Stimulated activated naive CD4-positive, alpha-beta T cell (primary cell): ENCODE data around the gene ANXA2.
"Not testable (repeated sequence)": the region's sequence is repeated elsewhere in the genome, so short reads cannot be mapped to it uniquely, and the experiment has no call there.

Experiments
- DNase-seq, 6 experiments: peaks; one replicate each; lab custom pipeline; 2025; lab: John Stamatoyannopoulos, UW

The ANXA2 gene

GRCh38 chr15:60344461-60344860 lies 53.3 kb downstream of the ANXA2 start:
- no peak for DNase-seq

DNA sequence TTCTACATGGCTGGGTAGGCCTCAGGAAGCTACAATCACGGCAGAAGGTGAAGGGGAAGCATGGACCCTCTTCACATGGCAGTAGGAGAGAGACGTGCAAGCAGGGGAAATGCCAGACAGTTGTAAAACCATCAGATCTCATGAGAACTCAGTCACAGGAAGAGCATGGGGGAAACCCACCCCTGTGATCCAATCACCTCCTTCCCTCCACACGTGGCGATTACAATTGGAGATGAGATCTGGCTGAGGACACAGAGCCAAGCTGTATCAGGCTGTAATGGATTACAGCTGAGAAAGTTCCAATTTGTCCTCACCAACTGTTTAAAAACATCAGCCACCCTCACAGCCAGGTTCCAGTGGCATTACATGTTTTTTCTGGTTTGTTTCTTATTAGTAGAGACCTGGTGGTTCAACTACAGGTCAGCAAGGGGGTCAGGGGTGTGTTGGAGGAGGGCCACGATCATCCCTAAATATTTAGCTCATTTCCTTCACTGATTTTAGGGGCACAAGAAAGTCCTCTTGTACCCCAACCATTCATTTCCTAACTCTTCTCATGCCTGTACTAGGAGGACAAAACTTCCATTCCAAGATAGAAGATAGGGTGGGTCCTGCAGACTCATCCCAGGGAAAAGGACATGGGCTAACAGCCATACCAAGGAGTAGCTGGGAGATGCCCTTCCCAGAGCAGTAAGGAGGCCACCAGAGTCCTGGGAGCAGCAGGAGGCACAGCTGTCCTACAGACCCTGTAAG lies 54.4 kb downstream of the ANXA2 start:
- DNase-seq: no peak

DNA sequence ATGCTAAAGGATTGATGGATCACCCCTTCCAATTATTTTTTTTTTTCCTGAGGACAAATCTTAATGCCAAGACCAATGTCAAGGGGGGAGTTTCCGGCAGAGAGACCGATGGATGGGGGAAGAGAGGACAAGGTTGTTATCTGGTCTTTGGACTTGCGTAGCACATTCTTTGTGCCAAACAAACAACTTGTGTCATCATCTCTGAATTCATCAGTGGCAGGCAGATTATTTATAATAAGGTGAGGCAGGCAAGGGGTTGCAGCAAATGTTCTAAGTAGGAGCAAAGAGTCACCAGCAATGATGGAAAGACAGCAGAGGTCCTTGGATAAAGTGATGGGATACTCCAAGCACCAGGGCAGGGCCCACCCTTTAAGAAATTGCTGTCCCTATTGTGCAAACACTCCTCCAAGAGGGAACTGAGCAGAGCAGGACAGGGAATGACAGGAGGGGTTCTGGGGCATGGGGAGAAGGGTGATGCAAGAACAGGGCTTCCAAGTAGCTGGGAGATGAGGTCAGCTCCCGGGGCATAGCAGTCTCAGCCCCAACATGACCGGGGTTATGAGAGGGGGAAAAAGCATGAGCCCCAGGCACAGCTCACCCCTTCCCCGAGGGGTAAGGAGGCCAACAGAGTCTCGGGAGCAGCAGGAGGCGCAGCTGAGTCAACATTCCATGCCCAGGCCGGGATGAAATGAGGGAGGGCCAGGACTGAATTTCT lies 57.4 kb downstream of the ANXA2 start:
- DNase-seq: no peak

- DNase-seq: no peak
These were observed 58.5 kb downstream of the ANXA2 start for GRCh38 chr15:60339236-60339635.

- DNase-seq: no peak
These were observed 59.0 kb downstream of the ANXA2 start for GRCh38 chr15:60338810-60339209.

- DNase-seq: no peak
These were observed 60.7 kb downstream of the ANXA2 start for GRCh38 chr15:60337076-60337475.

- DNase-seq: not testable (repeated sequence)
These were observed 62.5 kb downstream of the ANXA2 start for GRCh38 chr15:60335296-60335695.

- DNase-seq: peak in 1 of 6 experiments; percentile 13
These were observed 68.8 kb downstream of the ANXA2 start for GRCh38 chr15:60328852-60329443.

DNA sequence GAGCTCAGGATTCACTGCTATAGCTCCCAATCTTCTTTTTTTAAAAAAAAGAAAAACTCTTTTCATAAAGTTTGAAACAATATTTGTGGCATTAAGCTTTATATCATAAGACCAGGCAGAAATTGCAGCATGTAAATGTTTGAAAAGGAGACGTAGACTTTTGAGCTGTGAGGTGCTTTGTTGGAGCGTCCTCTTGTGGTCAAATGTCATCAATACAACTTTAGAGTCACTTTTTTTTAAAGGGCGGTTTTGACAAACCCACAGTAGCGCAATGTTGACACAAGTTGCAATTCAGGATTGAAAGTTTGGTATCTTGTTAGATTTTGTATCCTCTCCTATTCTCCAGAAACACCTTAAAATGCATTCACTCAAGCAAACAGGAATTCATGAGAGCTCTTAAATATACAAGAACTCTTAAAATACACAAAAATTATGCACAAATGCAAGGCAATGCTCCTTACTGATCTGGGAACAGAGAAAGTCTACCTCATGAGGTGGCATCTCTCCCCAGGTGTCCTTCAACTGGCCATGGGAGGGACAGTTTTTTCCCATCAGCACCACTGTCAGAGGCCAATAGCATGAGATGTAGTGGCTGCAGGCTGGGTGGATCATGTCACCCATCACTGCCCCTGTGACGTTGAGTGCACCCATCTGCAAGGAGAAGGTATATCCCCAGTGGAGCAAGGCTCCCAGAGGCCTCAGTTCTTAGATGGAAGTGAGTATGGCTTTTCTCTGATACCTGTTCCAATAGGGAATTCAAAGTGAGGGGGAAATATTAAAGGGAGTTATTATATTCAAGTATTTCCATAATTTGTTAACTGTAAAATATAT lies 70.7 kb downstream of the ANXA2 start:
- DNase-seq: peak in 5 of 6 experiments; percentile 5 to 55 (median 20)

DNA sequence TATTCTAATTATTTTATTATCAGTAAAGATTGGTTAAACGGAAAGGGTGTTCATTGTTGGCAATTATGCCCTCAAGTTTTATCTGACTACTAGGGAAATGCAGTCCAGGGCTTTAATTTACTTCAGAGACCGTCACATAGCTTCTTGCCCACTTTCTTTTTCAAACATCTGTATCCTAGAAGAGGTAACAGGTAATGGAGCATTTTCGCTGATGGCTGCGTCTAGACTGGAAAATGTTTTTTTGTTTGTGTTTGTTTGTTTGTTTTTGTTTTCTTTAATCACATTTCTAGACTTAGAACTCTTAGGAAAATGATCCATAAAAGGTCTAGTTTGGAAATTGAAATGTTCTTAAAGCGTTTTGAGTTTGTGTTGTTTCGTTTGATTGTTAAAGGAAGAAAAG lies 71.4 kb downstream of the ANXA2 start:
- DNase-seq: no peak

GRCh38 chr15:60325905-60326304 lies 71.9 kb downstream of the ANXA2 start:
- no peak for DNase-seq

DNA sequence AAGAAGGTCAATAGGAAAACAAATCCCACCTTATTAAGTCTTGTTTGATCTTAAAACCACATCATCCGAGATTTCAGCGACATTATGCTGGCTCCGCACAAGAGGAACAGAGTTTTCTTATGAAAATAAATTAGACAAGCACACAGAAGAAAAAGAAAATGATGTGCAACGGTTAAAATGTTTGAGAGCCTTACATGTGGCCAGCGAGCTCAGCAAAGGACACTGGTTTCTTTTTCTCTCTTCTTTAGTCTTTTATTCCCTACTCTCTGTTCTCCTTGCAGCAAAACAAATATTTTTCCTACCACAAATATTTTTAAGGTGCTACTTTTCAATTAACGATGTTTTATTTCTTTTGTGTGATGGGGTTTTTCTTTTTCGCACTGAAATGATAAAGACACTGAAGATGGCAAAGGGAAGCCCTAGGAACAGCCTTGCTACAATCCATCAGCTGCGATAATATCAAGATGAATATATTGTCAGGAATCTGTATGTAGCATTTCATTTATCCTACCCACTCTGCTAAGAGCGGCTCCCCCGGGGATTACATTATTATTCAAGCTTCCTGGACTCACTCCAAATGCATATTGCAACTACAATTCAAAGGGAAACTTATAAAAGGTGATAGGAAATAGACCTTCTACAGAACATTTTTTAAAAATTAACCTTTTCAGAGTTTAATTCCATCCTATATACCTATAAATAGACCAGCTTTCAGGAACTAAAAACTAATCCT lies 72.9 kb downstream of the ANXA2 start:
- DNase-seq: no peak

- no peak for DNase-seq
These were observed 74.5 kb downstream of the ANXA2 start for GRCh38 chr15:60323322-60323721.

DNA sequence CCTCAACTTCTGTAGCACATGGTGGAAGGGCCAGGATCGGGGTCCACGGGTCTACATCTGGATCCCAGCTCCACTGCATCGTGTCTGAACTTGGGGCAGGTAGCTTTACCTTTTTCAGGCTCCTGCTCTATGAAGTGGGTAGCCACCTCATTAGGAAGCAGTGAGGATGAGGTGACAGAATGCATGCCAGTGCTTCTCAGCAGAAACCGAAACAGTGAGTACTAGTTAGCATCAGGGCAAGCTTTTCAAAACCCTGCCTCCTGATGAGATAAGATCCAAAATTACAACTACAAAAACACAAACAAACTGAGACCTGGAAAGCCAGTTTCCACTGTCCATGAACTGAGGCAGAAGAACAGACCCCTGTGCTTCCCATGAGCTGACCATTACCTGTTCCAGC lies 77.4 kb downstream of the ANXA2 start:
- DNase-seq: no peak

DNA sequence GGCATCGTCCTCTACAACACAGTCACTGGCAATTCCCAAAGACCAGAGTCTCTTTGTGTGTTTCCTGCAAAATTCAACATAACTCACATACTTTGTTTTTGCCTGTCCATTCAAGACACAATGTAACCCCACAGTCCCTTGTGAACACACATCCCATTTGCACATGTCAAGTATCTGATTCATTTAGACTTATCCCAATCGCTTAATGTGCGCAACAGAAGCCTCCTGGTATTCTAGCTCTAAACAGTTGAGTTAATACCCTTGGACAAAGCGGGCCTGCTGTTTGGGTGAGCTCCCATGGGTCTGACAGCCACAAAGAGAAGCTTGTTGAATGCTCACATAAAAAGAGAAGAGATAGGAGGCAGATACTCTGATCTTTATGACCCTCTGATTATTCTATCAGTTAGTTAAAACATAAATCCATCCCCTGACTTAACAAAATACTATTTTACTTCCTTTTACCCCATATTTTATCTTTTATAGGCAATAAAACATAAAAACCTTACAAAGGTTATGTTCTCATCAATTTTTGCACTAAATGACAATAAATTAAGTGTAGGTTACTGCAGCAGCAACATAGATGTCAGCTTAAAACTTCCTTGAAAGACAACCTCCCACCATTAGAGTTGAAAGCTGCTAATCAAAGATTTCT lies 79.4 kb downstream of the ANXA2 start:
- DNase-seq: no peak

GRCh38 chr15:60316961-60317360 lies 80.8 kb downstream of the ANXA2 start:
- DNase-seq: no peak

DNA sequence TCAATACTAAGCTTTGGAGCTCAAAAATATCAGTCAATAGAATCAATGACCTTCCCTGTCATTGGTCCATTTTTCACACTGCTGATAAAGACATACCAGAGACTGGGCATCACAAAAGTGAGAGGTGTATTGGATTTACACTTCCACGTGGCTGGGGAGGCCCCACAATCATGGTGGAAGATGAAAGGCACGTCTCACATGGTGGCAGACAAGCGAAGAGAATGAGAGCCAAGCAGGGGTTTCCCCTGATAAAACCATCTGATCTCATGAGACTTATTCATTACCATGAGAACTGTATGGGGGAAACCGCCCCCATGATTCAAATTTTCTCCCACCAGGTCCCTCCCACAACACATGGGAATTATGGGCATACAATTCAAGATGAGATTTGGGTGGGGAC lies 81.9 kb downstream of the ANXA2 start:
- DNase-seq: no peak

GRCh38 chr15:60313906-60314305 lies 83.9 kb downstream of the ANXA2 start:
- DNase-seq: no peak

GRCh38 chr15:60307034-60307433 lies 90.8 kb downstream of the ANXA2 start:
- DNase-seq: no peak

GRCh38 chr15:60301024-60301423 lies 96.8 kb downstream of the ANXA2 start:
- DNase-seq: no peak

GRCh38 chr15:60299452-60300047 lies 98.2 kb downstream of the ANXA2 start:
- DNase-seq: no peak
